Measurements from ENCODE around the gene POGZ.

GRCh38 chr1:151384584-151384983, 74.7 kb downstream of the POGZ start:
- TF ChIP-seq CTCF (IDR thresholded peaks at IDR 0.05 in 4 of 5, conservative IDR thresholded peaks at IDR 0.05 in 1 of 5) (no peak), POLR2A (IDR thresholded peaks at IDR 0.05) (no peak)

Measured in gastrocnemius medialis (tissue), 4 donors.